HepG2 (cell line): ENCODE data around the gene HMGN4. TPM values are rescaled to one million over a fixed set of nuclear protein-coding genes. Genes with fewer than 3 reads are reported as not detected.

Experiments used
- GPN1 ChIP-seq: sonication (generic); formaldehyde crosslinking; IDR thresholded peaks from 2 replicates; pipeline ENCODE4 v1.5.1; 2020; ENCODE audit warnings: missing genetic modification reagents, borderline replicate concordance
- HDAC2 ChIP-seq: sonication (generic); formaldehyde crosslinking; IDR thresholded peaks from 2 replicates; pipeline ENCODE4 v1.4.0; 2020; ENCODE audit warnings: missing genetic modification reagents
- HIVEP1 ChIP-seq: sonication (generic); formaldehyde crosslinking; IDR thresholded peaks from 2 replicates; pipeline ENCODE4 v1.4.0; 2020; ENCODE audit warnings: mild to moderate bottlenecking, missing genetic modification reagents
- KMT2B ChIP-seq: IDR thresholded peaks from 2 replicates; pipeline ENCODE4 v1.6.1; 2016; ENCODE audit warnings: missing genetic modification reagents, missing compliant biosample characterization
- NFE2L1 ChIP-seq: sonication (generic); formaldehyde crosslinking; IDR thresholded peaks from 2 replicates; pipeline ENCODE4 v1.4.0; 2020; ENCODE audit warnings: missing genetic modification reagents, mild to moderate bottlenecking, borderline replicate concordance
- SUZ12 ChIP-seq: fragments of 150-350 bp; IDR thresholded peaks from 2 replicates; pipeline ENCODE4 v1.6.1; 2014; ENCODE audit warnings: low read depth, low read length
- ZNF441 ChIP-seq: sonication (generic); formaldehyde crosslinking; IDR thresholded peaks from 2 replicates; pipeline ENCODE4 v1.7.0; 2021; ENCODE audit warnings: missing genetic modification reagents, borderline replicate concordance
- ZNF768 ChIP-seq: sonication (generic); formaldehyde crosslinking; IDR thresholded peaks from 2 replicates; pipeline ENCODE4 v1.4.0; 2020; ENCODE audit warnings: missing genetic modification reagents
- polyA plus RNA-seq, 8 experiments: library from polyadenylated mRNA; depleted of rRNA in 3 of 8; stranded (reverse) in 7 of 8; unstranded in 1 of 8; fragments of >200 nt; fragmentation: Illumina TruSeq in 4 of 8; extraction: Trizol in 4 of 8; gene quantifications; 2 replicates each; pipeline versions ENCODE4 v1.2.1 to v1.2.3, GENCODE V29; 2011 to 2016; ENCODE audit warnings: low read depth in 4 of 8, missing spikeins in 1 of 8, mixed read lengths in 1 of 8; ENCODE audit not compliant: insufficient read depth in 1 of 8
- total RNA-seq, 5 experiments: library from RNA; depleted of rRNA; stranded (reverse); fragments of >200 nt; fragmentation: Illumina TruSeq; extraction: Trizol; gene quantifications; 2 replicates each; pipeline ENCODE4 v1.2.3, GENCODE V29; 2016; ENCODE audit warnings: low read depth in 1 of 5
- TF ChIP-seq, protein P1 (sequence below): sonication (generic); formaldehyde crosslinking; IDR thresholded peaks from 2 replicates; pipeline ENCODE4 v1.8.1; 2023; ENCODE audit warnings: mild to moderate bottlenecking, inconsistent platforms, moderate library complexity, missing genetic modification reagents, borderline replicate concordance
- TF ChIP-seq, protein P2 (sequence below): sonication (generic); formaldehyde crosslinking; IDR thresholded peaks from 2 replicates; pipeline ENCODE4 v1.9.0; 2022; ENCODE audit warnings: missing genetic modification reagents, mild to moderate bottlenecking, borderline replicate concordance
- TF ChIP-seq, protein P3 (sequence below): sonication (generic); formaldehyde crosslinking; IDR thresholded peaks from 2 replicates; pipeline ENCODE4 v1.5.1; 2020; ENCODE audit warnings: missing genetic modification reagents, mild to moderate bottlenecking, borderline replicate concordance
- TF ChIP-seq, protein P4 (sequence below): IDR thresholded peaks from 2 replicates; pipeline ENCODE4 v1.6.1; 2016; ENCODE audit warnings: low read depth, missing genetic modification reagents, missing compliant biosample characterization
- TF ChIP-seq, protein P5 (sequence below): sonication (generic); formaldehyde crosslinking; IDR thresholded peaks from 2 replicates; pipeline ENCODE4; 2020; ENCODE audit warnings: missing genetic modification reagents, mild to moderate bottlenecking, borderline replicate concordance
- TF ChIP-seq, protein P6 (sequence below): sonication (generic); formaldehyde crosslinking; IDR thresholded peaks from 2 replicates; pipeline ENCODE4 v1.5.0; 2020; ENCODE audit warnings: mild to moderate bottlenecking, missing genetic modification reagents

The HMGN4 gene
- total and polyA plus RNA-seq, 2 of the 13 experiments (the other 11 are each of a cell fraction or from before 2014, with no cell fraction given): 39.9 to 52.1 TPM

DNA sequence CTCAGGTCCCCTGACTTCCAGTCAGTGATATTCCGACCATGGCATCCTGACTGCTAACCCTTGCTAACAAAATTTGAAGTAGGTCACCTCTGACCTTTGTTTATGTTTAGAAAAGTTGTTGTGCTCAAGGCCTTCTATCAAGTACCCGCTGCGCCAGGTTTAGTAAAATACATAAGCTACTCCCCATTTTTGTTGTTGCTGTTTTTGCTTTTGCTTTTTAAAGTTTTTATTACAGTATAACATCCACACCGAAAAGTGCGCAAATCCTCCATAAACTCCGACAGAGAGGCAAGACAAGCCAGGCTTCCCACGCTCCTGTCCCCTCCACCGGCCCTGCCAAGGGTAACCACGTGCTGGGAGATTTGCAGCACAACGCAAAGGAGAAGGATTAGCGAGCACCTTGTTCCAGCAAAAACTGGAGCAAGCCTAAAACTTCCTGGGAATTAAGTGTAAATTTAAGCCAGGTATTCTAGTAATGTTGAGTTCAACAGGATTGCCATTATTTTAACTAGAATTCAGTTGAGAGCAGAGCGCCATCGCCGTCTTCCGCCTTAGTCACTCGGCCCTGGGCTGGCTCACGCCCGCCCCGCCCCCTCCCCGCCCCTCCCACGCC is 17.8 kb upstream of the HMGN4 start (continued):
- TF ChIP-seq HDAC2 (peak; percentile 73; the same call in 1 of the 2 replicates), HIVEP1 (CRISPR knock-in tag) (peak; percentile 52; the same call in 1 of the 2 replicates), ZNF768 (CRISPR knock-in tag) (no peak), KMT2B (CRISPR knock-in tag) (peak; percentile 17; the same call in 1 of the 2 replicates), GPN1 (CRISPR knock-in tag) (no peak), NFE2L1 (CRISPR knock-in tag) (no peak), SUZ12 (no peak), ZNF441 (CRISPR knock-in tag) (peak; percentile 89)
- TF ChIP-seq, protein P1, sequence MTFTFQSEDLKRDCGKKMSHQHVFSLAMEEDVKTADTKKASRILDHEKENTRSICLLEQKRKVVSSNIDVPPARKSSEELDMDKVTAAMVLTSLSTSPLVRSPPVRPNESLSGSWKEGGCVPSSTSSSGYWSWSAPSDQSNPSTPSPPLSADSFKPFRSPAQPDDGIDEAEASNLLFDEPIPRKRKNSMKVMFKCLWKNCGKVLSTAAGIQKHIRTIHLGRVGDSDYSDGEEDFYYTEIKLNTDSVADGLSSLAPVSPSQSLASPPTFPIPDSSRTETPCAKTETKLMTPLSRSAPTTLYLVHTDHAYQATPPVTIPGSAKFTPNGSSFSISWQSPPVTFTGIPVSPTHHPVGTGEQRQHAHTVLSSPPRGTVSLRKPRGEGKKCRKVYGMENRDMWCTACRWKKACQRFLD (CRISPR knock-in tag): no peak; the same call in 1 of the 2 replicates
- TF ChIP-seq, protein P2, sequence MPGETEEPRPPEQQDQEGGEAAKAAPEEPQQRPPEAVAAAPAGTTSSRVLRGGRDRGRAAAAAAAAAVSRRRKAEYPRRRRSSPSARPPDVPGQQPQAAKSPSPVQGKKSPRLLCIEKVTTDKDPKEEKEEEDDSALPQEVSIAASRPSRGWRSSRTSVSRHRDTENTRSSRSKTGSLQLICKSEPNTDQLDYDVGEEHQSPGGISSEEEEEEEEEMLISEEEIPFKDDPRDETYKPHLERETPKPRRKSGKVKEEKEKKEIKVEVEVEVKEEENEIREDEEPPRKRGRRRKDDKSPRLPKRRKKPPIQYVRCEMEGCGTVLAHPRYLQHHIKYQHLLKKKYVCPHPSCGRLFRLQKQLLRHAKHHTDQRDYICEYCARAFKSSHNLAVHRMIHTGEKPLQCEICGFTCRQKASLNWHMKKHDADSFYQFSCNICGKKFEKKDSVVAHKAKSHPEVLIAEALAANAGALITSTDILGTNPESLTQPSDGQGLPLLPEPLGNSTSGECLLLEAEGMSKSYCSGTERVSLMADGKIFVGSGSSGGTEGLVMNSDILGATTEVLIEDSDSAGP: no peak
- TF ChIP-seq, protein P3, sequence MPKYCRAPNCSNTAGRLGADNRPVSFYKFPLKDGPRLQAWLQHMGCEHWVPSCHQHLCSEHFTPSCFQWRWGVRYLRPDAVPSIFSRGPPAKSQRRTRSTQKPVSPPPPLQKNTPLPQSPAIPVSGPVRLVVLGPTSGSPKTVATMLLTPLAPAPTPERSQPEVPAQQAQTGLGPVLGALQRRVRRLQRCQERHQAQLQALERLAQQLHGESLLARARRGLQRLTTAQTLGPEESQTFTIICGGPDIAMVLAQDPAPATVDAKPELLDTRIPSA (CRISPR knock-in tag): no peak; the same call in 1 of the 2 replicates
- TF ChIP-seq, protein P4, sequence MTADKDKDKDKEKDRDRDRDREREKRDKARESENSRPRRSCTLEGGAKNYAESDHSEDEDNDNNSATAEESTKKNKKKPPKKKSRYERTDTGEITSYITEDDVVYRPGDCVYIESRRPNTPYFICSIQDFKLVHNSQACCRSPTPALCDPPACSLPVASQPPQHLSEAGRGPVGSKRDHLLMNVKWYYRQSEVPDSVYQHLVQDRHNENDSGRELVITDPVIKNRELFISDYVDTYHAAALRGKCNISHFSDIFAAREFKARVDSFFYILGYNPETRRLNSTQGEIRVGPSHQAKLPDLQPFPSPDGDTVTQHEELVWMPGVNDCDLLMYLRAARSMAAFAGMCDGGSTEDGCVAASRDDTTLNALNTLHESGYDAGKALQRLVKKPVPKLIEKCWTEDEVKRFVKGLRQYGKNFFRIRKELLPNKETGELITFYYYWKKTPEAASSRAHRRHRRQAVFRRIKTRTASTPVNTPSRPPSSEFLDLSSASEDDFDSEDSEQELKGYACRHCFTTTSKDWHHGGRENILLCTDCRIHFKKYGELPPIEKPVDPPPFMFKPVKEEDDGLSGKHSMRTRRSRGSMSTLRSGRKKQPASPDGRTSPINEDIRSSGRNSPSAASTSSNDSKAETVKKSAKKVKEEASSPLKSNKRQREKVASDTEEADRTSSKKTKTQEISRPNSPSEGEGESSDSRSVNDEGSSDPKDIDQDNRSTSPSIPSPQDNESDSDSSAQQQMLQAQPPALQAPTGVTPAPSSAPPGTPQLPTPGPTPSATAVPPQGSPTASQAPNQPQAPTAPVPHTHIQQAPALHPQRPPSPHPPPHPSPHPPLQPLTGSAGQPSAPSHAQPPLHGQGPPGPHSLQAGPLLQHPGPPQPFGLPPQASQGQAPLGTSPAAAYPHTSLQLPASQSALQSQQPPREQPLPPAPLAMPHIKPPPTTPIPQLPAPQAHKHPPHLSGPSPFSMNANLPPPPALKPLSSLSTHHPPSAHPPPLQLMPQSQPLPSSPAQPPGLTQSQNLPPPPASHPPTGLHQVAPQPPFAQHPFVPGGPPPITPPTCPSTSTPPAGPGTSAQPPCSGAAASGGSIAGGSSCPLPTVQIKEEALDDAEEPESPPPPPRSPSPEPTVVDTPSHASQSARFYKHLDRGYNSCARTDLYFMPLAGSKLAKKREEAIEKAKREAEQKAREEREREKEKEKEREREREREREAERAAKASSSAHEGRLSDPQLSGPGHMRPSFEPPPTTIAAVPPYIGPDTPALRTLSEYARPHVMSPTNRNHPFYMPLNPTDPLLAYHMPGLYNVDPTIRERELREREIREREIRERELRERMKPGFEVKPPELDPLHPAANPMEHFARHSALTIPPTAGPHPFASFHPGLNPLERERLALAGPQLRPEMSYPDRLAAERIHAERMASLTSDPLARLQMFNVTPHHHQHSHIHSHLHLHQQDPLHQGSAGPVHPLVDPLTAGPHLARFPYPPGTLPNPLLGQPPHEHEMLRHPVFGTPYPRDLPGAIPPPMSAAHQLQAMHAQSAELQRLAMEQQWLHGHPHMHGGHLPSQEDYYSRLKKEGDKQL (CRISPR knock-in tag): no peak
- TF ChIP-seq, protein P5, sequence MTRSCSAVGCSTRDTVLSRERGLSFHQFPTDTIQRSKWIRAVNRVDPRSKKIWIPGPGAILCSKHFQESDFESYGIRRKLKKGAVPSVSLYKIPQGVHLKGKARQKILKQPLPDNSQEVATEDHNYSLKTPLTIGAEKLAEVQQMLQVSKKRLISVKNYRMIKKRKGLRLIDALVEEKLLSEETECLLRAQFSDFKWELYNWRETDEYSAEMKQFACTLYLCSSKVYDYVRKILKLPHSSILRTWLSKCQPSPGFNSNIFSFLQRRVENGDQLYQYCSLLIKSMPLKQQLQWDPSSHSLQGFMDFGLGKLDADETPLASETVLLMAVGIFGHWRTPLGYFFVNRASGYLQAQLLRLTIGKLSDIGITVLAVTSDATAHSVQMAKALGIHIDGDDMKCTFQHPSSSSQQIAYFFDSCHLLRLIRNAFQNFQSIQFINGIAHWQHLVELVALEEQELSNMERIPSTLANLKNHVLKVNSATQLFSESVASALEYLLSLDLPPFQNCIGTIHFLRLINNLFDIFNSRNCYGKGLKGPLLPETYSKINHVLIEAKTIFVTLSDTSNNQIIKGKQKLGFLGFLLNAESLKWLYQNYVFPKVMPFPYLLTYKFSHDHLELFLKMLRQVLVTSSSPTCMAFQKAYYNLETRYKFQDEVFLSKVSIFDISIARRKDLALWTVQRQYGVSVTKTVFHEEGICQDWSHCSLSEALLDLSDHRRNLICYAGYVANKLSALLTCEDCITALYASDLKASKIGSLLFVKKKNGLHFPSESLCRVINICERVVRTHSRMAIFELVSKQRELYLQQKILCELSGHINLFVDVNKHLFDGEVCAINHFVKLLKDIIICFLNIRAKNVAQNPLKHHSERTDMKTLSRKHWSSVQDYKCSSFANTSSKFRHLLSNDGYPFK: no peak
- TF ChIP-seq, protein P6, sequence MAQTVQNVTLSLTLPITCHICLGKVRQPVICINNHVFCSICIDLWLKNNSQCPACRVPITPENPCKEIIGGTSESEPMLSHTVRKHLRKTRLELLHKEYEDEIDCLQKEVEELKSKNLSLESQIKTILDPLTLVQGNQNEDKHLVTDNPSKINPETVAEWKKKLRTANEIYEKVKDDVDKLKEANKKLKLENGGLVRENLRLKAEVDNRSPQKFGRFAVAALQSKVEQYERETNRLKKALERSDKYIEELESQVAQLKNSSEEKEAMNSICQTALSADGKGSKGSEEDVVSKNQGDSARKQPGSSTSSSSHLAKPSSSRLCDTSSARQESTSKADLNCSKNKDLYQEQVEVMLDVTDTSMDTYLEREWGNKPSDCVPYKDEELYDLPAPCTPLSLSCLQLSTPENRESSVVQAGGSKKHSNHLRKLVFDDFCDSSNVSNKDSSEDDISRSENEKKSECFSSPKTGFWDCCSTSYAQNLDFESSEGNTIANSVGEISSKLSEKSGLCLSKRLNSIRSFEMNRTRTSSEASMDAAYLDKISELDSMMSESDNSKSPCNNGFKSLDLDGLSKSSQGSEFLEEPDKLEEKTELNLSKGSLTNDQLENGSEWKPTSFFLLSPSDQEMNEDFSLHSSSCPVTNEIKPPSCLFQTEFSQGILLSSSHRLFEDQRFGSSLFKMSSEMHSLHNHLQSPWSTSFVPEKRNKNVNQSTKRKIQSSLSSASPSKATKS (CRISPR knock-in tag): no peak; the same call in 1 of the 2 replicates
